Stimulated activated CD4-positive, alpha-beta T cell treated with anti-CD3 and anti-CD28 coated beads, Interleukin-15, amount 100 ng/mL, for 24 hours (primary cell): ENCODE data around the gene ATF4.

Experiments
- DNase-seq: peaks from one replicate; pipeline ENCODE4 v3.0.0-alpha.2; 2020

Gene ATF4, protein sequence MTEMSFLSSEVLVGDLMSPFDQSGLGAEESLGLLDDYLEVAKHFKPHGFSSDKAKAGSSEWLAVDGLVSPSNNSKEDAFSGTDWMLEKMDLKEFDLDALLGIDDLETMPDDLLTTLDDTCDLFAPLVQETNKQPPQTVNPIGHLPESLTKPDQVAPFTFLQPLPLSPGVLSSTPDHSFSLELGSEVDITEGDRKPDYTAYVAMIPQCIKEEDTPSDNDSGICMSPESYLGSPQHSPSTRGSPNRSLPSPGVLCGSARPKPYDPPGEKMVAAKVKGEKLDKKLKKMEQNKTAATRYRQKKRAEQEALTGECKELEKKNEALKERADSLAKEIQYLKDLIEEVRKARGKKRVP

DNA sequence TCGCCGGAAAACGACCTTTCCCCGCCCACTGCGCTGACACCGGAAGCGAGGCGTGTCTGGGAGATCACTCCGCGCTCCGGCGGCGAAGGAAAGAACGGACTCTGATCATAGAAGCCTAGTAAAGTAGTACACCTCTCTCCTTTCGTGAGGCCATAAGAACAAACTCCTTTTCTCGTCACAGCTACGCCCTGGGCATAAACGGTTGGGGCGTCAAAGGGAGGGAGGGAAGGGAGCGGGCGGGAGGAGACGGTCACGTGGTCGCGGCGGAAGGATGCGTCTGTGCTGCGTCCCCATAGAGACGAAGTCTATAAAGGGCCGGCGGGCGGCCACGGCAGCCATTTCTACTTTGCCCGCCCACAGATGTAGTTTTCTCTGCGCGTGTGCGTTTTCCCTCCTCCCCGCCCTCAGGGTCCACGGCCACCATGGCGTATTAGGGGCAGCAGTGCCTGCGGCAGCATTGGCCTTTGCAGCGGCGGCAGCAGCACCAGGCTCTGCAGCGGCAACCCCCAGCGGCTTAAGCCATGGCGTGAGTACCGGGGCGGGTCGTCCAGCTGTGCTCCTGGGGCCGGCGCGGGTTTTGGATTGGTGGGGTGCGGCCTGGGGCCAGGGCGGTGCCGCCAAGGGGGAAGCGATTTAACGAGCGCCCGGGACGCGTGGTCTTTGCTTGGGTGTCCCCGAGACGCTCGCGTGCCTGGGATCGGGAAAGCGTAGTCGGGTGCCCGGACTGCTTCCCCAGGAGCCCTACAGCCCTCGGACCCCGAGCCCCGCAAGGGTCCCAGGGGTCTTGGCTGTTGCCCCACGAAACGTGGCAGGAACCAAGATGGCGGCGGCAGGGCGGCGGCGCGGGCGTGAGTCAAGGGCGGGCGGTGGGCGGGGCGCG lies at the start of gene ATF4:
TSS of gene ATF4 (plus strand) at position 337 of the 880 bp plus-strand sequence. CDS start 884 bp downstream, outside the sequence.
- peak; percentile 90 for DNase-seq

DNA sequence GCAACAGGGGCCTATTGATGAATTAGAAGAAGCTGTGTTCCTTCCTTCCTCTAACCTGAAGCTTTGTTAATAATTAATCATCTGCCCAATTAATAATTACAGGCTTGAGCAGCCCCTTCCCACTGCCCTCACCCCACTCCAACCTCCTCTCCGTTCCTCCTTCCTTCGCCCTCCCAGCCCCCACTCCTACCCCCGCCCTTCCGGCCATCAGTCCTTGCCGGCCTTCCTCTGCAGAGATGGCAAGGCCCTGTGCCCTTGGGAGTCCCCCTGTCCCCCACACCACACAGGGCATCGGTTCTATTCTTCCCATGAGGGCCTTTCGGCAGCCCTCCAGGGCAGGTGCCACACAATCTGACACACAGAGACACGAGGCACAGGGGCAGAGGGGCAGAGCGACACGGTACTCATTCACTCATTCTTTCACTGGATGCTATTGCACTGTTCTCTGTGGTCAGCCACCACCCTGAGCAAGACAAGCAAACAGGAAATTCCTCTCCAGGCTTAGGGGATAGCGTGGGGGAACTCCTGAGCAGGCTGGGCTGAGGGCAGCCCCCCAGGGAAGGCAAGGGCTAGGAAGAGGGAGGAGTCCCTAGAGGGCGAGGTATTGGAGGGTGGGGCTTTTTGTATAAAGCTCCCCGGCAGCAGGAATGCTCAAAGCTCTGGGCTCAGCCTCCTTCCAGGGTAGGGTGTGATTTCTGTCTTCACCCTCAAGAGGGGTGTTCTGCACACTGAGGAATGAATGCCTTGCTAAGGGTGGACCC lies 48.8 kb upstream of the ATF4 start:
- no peak for DNase-seq

DNA sequence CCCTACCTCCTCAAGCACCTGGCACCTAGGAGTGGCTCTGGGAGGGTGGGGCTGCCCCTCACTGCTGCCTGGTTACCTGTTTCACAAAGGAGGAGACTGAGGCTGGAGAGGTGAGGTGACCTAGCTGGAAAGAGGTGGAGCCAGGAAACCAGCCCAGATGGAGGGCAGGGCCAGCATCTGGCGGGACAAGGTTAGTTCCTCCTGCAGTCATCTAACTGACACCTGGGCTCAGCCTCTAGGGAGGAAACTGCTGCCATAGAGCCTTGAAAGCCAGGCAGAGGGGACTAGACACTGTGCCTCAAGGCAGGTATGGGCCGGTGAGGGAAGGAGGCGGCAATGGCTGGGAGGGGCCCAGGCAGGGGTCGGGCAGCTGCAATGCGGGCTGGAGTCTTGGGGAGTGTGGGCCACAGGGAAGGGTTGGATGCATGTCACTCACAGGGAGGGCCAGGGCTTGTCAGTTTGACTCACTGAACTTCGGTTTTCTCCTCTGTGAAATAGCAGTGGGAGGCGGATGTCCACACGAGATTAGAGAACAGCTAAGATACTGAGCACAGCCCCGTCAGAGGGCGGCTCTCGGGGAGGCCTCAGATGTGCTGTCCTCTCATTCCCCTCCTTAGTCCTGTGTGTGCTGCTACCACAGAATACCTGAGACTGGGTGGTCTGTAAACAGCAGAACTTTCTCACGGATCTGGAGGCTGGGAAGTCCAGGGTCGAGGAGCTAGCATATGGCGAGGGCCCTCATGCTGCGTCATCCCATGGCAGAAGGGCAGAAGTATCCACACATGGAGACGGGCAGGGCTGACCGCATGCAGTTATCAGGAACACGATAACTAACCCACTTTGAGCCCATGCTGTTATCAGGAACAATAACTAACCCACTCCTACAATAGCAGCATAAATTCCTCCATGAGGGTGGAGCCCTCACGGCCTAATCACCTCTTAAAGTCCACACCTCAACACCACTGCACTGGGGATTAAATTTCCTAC lies 47.5 kb upstream of the ATF4 start:
- no peak for DNase-seq

DNA sequence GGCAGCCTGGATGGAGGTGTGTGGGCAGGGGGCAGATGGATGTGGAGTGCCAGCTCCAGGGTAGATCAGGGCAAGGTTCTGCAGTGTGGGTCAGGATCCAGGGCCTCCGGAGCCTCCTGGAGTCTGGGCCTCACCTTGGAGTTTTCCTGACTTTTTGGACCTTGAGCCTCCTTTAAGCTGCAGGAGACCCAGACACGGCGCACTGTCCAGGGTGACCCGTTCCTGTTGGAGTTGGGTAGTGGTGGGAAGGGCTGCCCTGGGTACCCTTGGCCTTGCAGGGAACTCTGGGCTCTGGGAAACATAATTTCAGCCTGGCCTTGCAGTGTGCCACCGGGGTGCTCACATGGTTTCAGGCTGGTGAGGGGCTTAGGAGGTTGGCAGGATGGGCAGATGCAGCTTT lies 46.5 kb upstream of the ATF4 start:
- DNase-seq, result no peak

DNA sequence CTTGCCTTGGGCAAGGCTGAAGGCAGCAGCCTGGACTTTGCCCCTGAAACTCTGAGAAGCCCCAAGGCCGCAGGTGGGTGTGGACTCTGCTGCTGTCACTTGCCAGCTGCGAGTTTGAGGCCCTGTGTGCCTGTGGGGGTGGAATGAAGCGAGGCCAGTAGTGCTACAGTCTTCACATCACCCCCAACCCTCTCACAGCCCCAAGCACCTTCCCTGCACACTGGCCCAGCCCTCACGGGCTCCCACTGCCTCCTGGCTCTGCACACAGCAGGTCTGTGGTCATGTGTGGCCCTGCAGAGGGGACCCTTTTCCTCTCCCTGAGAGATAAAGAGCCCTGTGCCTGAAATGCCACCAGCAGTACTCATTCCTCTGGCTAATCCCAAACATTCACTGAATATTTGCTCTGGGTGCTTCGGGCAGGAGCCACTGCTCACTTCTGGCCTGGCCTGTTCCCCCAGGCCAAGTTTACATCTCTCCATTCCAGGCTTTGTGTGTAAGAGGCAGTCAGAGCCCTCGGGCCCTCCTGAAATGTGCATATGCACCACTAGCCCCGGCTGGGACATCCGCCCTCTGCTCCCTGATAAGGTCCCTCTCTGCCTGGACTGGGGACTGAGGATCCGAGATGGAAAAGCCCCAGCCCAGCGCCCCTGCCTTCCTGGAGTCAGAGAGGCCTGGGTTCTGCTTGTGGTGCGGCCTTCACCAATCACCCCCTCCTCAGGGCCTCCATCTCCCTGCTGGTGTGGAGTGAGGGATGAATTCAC lies 45.8 kb upstream of the ATF4 start:
- DNase-seq, result no peak

DNA sequence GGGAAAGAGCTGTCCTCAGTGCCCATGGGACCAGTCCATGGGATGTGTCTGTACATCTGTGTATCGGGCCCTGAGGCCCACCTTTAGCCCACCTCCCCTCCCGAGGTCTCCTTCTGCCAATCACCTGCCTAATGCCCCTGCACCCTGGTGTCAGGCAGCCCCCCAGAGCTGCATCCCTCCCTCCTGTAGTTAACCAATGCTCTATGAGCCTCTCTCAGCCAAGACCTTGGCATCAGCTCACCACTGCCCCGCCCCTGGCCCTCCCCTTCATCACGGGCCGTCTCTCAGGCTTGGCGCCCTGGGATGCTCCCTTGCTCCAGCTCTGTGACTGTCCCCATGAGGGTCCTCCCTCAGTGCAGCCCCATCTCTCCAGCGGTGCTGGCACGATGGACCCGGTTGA lies 45.0 kb upstream of the ATF4 start:
- DNase-seq, result no peak

DNA sequence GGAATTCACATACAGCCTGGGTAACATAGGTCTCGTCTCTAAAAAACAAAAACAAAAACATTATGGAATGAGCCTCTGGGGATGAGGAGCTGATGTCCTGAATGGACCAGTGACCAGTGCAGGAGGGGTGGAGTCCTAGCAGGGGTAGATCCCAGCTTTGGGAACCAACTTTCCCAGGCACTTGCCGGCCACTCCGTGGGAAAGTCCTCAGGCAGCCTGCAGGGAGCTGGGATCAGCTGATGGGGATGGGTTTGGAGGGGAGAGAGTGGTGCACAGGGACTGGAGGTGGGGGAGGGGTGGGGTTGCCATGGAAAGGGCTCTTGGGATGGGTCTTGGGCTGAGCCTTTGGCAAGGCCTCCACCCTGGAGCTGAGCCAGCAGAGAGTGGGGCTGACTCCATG lies 44.5 kb upstream of the ATF4 start:
- DNase-seq, result no peak

DNA sequence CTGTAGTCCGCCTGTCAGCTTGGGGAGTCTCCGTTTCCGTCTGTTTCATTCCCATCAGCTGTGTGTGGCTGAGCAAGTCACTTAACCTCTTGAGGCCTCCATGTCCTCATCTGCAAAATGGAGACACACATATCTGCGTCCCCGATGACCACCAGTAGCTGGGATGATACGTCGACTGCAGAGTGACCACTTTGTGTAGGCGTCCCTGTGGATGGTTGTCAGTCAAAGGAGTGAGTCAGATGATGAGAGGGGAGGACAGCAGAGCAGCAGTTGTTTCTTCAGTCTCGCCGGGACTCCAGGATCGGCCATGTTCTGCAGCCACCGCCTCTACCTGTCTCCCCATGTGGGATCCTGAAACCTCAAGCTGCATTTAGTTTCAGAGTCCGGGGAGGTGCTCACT lies 43.7 kb upstream of the ATF4 start:
- DNase-seq, result no peak

DNA sequence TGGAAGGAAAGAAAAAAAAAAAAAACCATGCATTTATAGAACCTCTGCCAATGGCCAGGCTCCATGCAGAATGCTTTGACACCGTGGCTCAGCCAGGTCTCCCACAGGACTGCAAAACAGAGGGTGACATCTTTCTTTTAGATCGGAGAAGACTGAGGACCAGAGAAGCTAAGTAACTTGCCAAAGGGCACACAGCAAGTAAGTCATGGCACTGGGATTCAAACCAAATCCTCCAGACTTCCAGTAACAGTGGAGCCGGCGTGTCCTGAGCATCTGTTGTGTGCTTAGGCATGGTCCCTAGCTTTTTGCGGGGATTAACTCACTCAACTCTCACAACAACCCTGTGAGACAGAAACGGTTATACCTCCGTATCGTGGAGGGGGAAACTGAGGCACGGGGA lies 42.8 kb upstream of the ATF4 start:
- DNase-seq, result no peak

DNA sequence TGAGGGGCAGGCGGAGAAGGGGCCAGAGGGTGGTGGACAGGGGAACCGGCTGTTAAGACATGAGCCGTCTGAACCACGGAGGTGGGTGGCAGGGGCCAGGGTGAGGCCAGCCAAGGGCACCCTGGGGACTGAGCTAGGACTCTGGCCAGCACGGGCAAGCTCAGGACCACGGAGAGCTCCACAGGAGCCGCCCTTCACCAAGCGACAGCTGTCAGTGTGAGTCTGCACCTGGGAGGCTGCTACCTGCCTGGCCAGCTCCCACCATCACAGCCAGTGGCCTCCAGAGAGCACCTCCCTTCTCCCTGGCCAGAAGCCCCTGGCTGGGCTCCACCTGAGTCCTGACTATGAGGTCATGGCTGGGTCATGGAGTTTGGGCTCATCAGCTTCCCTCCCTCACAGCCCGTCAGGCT lies 41.9 kb upstream of the ATF4 start:
- DNase-seq, result peak; percentile 33

DNA sequence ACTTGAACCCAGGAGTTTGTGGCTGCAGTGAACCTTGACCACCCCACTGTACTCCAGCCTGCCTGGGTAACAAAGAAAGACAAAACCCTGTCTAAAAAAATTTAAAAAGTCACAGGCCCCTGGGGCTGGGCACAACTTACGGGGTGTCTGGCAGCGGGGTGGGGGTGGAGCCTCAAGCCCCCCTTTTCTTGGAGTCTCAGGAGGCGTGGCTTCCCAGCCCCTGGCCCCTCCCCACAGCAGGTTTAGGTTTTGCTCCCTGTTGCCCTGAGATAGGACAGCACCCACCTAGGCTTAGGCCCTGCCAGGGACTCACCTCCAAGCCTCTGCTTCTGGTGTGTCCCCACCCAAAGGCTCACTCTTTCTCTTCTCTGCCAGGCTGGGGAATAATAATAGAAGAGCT lies 41.1 kb upstream of the ATF4 start:
- DNase-seq, result no peak

DNA sequence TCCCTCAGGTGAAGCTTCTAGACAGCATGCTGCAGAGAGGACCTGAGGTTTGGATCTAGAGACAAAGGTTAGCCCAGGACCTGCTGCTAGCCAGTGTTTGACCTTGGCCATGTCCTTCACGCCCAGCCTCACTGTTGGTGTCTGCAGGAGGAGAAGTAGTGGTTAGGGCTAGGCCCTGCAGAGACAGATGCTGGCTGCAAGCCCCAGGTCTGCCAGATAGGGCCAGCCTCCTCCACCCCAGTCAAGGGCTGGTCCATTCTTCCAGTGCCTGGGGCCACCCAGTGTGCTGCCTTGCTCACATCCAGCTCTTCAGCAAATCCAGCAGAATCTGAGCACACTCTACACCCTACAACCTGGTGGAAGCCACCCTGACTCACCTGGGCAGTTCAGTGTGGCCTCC lies 39.8 kb upstream of the ATF4 start:
- no peak for DNase-seq

DNA sequence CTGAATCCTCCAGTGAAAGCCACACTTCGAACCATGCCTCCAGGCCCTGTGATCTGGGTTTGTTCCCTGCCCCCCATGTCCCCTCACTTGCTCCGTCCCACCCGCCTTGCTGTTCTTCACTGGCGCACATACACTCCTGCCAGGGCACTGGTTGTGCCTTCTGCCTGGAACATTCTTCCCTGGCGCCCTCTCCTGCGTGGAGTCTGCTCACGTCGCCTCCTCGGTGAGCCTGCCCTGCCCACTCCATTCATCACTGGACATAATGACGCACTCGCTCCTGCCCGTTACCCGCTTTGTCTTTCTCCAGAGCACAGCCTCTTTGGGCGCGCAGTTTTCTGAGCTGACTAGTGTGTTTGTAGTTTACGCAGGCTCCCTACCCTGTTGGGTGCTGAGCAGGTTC lies 39.3 kb upstream of the ATF4 start:
- no peak for DNase-seq

DNA sequence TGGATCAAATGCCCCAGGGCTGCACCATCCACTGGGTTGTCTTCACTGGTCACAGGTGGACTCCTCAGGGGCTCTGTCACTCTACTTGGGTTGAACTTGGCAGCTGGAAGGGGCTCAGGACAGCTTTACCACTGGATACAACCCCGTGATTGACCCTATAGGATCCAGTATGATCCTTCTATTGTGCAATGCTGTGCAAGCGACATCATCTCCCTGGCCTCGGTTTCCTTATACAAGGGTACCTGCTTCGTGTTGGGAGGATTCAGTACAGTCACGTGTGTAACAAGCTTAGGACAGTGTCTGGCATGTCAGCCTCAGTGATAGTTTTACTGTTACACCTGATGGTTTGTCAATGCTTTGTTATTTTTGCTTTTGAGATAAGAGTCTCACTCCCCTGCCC lies 38.8 kb upstream of the ATF4 start:
- no peak for DNase-seq

DNA sequence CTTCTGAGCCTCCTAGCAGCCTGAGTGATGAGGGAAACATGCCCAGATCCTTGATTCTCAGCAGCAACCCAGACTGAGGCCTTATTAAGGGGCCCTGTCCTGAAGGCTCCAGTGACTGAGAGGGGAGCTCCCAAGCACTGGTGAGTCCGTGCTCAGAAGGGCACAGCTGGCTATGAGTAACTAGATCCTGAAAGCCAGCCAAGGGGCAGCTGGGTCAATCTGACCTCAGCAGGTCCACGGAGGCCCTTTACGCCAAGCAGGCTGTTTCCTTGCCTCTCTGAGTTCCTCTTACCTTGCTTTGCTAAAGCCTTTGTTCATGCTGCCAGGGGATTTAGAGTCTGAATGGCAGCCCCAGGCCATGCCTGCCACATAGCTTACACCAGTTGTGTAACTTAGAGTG lies 37.6 kb upstream of the ATF4 start:
- no peak for DNase-seq

DNA sequence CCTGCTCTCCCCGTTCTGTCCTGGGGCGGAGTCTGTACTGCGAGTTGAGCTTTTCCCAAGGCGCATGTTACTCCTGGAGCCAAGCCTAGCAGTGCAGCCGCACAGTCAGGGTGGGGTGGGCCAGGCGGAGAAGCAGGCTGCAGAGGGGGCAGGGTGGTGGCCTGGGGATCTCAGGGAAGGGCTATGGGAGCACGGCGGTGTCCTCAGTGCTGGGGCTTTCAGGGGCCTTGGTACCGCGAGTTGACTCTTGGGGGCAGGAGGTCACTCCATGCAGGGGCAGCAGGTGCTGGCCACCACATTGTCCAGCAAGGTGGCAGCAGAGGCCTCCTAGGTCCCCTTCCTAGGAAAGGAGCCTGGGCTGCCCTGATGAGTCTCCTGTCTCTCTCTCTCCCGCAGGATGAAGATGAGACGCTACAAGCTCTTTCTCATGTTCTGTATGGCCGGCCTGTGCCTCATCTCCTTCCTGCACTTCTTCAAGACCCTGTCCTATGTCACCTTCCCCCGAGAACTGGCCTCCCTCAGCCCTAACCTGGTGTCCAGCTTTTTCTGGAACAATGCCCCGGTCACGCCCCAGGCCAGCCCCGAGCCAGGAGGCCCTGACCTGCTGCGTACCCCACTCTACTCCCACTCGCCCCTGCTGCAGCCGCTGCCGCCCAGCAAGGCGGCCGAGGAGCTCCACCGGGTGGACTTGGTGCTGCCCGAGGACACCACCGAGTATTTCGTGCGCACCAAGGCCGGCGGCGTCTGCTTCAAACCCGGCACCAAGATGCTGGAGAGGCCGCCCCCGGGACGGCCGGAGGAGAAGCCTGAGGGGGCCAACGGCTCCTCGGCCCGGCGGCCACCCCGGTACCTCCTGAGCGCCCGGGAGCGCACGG lies 33.2 kb upstream of the ATF4 start:
- no peak for DNase-seq

DNA sequence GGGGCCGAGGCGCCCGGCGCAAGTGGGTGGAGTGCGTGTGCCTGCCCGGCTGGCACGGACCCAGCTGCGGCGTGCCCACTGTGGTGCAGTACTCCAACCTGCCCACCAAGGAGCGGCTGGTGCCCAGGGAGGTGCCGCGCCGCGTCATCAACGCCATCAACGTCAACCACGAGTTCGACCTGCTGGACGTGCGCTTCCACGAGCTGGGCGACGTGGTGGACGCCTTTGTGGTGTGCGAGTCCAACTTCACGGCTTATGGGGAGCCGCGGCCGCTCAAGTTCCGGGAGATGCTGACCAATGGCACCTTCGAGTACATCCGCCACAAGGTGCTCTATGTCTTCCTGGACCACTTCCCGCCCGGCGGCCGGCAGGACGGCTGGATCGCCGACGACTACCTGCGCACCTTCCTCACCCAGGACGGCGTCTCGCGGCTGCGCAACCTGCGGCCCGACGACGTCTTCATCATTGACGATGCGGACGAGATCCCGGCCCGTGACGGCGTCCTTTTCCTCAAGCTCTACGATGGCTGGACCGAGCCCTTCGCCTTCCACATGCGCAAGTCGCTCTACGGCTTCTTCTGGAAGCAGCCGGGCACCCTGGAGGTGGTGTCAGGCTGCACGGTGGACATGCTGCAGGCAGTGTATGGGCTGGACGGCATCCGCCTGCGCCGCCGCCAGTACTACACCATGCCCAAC lies 32.4 kb upstream of the ATF4 start:
- no peak for DNase-seq

DNA sequence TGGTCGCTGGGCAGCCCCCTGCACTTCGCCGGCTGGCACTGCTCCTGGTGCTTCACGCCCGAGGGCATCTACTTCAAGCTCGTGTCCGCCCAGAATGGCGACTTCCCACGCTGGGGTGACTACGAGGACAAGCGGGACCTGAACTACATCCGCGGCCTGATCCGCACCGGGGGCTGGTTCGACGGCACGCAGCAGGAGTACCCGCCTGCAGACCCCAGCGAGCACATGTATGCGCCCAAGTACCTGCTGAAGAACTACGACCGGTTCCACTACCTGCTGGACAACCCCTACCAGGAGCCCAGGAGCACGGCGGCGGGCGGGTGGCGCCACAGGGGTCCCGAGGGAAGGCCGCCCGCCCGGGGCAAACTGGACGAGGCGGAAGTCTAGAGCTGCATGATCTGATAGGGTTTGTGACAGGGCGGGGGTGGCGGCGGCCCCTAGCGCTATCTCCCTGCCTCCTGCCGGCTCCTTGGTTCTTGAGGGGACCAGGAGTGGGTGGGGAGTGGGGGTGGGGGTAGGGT lies 31.7 kb upstream of the ATF4 start:
- no peak for DNase-seq
